Thoracic aorta (tissue), 2 donors: ENCODE results near the gene CACTIN. TPM values are rescaled to one million over a fixed set of nuclear protein-coding genes. Genes with fewer than 3 reads are reported as not detected.

Experiments
- ATAC-seq: fragments of 150-250 bp; one replicate; pipeline ENCODE4 v1.8.0; 2017; ENCODE audit warnings: low read depth; ENCODE audit not compliant: insufficient number of reproducible peaks, low FRiP score
- DNase-seq: peaks from one replicate; pipeline ENCODE4 v3.0.0-alpha.2; 2020; ENCODE audit warnings: low spot score
- H3K27ac ChIP-seq, 2 donors: fragments of 200-600 bp; sonication (generic); 1 replicate in 1 of 2; 2 replicates in 1 of 2; pipeline ENCODE4 v1.5.1; 2016; ENCODE audit warnings: mild to moderate bottlenecking in 2 of 2, moderate library complexity in 2 of 2
- H3K27me3 ChIP-seq: fragments of 200-600 bp; sonication (generic); replicated peaks from 2 replicates; pipeline ENCODE4 v1.6.0; 2016; ENCODE audit warnings: mild to moderate bottlenecking; ENCODE audit not compliant: insufficient read depth
- H3K36me3 ChIP-seq: fragments of 200-600 bp; sonication (generic); one replicate; pipeline ENCODE4 v1.5.1; 2016
- H3K4me1 ChIP-seq, 2 donors: fragments of 200-600 bp; sonication (generic); 1 replicate in 1 of 2; 2 replicates in 1 of 2; pipeline versions ENCODE4 v1.5.1 to v1.6.0; 2016; ENCODE audit warnings: low read depth in 2 of 2, mild to moderate bottlenecking in 1 of 2; ENCODE audit not compliant: control insufficient read depth in 1 of 2
- H3K4me3 ChIP-seq: fragments of 200-600 bp; sonication (generic); 2 replicates; pipeline ENCODE4 v1.5.1; 2016; ENCODE audit warnings: mild to moderate bottlenecking
- H3K9me3 ChIP-seq: fragments of 200-600 bp; sonication (generic); 2 replicates; pipeline ENCODE4 v1.5.1; 2016
- total RNA-seq, 2 donors: library from RNA; depleted of rRNA; stranded (reverse); fragments of >200 nt; gene quantifications; one replicate each; pipeline versions ENCODE4 v1.1.0 to v1.2.3, GENCODE V29; 2016
- TF ChIP-seq, protein P1 (sequence below): fragments of 200-600 bp; sonication (generic); IDR thresholded peaks from one replicate; pipeline ENCODE4 v1.5.1; 2019; ENCODE audit warnings: antibody characterized with exemption

The CACTIN gene
- total RNA-seq, 2 donors from 2014 or later, result 33.4 to 38.0 TPM

GRCh38 chr19:3642987-3643673 is 16.5 kb upstream of the CACTIN start:
- Histone ChIP-seq H3K4me1 (no peaks in the 10 kb centered on the region), H3K36me3 (peaks cover 65% of the 10 kb centered on the region), H3K4me3 (no peak overlapping the region), H3K27ac (no peak overlapping the region), H3K27me3 (no peaks in the 10 kb centered on the region), H3K9me3 (no peaks in the 10 kb centered on the region)
- TF ChIP-seq, protein P1, sequence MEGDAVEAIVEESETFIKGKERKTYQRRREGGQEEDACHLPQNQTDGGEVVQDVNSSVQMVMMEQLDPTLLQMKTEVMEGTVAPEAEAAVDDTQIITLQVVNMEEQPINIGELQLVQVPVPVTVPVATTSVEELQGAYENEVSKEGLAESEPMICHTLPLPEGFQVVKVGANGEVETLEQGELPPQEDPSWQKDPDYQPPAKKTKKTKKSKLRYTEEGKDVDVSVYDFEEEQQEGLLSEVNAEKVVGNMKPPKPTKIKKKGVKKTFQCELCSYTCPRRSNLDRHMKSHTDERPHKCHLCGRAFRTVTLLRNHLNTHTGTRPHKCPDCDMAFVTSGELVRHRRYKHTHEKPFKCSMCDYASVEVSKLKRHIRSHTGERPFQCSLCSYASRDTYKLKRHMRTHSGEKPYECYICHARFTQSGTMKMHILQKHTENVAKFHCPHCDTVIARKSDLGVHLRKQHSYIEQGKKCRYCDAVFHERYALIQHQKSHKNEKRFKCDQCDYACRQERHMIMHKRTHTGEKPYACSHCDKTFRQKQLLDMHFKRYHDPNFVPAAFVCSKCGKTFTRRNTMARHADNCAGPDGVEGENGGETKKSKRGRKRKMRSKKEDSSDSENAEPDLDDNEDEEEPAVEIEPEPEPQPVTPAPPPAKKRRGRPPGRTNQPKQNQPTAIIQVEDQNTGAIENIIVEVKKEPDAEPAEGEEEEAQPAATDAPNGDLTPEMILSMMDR, result no peak
- ATAC-seq (no peak), DNase-seq (no peak)

DNA sequence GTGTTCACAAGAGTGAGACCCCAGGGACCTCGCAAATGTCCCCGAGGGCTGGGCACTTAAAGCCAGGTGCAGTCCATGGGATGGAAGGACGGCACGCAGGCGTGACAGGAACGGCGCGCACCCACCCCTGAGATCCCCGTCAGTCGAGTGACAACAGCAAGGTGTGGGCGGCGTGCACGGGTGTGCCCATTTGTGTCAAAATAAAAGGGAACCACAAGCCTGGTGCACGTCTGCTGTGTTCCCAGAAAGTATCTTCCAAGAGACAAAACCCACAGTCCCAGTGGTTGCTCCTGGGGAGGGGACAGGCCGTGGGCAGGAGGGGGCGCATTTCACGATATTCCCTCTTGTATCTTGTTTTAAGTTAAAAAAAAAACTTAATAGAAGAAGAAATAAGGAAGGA is 15.7 kb upstream of the CACTIN start:
- DNase-seq (no peak), ATAC-seq (no peak)
- Histone ChIP-seq H3K4me1 (no peaks in the 10 kb centered on the region), H3K9me3 (no peaks in the 10 kb centered on the region), H3K27me3 (no peaks in the 10 kb centered on the region), H3K4me3 (no peak overlapping the region), H3K27ac (no peak overlapping the region), H3K36me3 (peaks cover 57% of the 10 kb centered on the region)
- TF ChIP-seq, protein P1, result no peak

DNA sequence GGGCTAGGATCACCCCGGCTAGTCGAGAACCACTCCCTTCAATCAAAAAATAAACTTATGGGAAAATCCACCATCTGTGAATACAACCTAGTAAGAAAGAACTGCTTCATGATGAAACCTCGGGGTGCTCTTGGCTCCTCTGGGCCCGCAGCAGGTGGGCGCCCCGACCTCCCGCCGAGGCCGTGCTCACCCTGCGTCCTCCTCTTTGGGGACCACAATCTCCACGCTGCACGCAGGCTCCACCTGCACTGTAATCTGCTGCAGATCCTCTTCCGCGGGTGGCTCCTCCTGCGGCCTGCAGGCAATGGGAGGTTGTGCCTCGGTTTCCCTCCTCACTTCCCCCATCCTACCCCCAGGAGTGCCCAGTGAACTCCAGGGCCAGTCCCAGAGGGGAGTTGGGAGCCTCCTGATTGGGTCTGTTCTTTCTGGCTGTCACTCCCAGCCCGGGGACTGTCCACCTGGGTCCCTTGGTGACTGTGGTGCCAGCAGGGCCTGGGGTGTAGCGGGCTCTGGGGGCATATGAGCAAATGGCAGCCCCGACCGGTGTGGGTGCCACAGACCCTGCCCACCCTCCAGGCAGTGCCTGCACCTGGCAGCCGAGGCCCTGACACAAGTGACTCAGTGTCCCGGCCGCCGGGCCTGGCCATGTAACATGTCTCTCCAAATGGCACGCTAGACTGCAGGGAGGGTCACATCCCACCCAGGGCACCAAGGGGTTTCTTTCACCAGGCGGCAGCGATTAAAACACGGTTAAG is 15.1 kb upstream of the CACTIN start:
- no peak for ATAC-seq
- H3K27ac ChIP-seq, result no peak overlapping the region
- no peaks in the 10 kb centered on the region for H3K4me1 ChIP-seq
- H3K36me3 ChIP-seq, result peaks cover 60% of the 10 kb centered on the region
- no peak for DNase-seq
- TF ChIP-seq, protein P1, result no peak
- H3K27me3 ChIP-seq, result no peaks in the 10 kb centered on the region
- no peak overlapping the region for H3K4me3 ChIP-seq
- no peaks in the 10 kb centered on the region for H3K9me3 ChIP-seq

DNA sequence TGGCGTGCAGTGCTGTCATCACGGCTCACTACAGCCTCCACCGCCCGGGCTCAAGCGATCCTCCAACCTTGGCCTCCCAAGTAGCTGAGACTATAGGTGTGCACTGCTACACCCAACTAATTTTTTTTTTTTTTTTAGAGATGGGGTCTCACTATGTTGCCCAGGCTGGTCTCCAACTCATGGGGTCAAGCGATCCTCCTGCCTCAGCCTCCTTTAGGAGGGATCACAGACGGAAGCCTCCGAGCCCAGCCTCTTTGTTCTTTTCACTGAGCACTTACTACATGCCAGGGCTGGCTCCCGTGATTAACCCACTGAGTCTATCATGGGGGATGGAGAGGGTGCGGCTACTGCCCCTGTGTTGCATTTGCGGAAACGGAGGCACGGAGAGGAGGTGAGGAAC is 12.9 kb upstream of the CACTIN start:
- Histone ChIP-seq H3K36me3 (peaks cover 52% of the 10 kb centered on the region), H3K9me3 (no peaks in the 10 kb centered on the region), H3K27ac (no peak overlapping the region), H3K27me3 (no peaks in the 10 kb centered on the region), H3K4me3 (no peak overlapping the region), H3K4me1 (no peaks in the 10 kb centered on the region)
- DNase-seq (no peak), ATAC-seq (no peak)
- TF ChIP-seq, protein P1, result no peak

DNA sequence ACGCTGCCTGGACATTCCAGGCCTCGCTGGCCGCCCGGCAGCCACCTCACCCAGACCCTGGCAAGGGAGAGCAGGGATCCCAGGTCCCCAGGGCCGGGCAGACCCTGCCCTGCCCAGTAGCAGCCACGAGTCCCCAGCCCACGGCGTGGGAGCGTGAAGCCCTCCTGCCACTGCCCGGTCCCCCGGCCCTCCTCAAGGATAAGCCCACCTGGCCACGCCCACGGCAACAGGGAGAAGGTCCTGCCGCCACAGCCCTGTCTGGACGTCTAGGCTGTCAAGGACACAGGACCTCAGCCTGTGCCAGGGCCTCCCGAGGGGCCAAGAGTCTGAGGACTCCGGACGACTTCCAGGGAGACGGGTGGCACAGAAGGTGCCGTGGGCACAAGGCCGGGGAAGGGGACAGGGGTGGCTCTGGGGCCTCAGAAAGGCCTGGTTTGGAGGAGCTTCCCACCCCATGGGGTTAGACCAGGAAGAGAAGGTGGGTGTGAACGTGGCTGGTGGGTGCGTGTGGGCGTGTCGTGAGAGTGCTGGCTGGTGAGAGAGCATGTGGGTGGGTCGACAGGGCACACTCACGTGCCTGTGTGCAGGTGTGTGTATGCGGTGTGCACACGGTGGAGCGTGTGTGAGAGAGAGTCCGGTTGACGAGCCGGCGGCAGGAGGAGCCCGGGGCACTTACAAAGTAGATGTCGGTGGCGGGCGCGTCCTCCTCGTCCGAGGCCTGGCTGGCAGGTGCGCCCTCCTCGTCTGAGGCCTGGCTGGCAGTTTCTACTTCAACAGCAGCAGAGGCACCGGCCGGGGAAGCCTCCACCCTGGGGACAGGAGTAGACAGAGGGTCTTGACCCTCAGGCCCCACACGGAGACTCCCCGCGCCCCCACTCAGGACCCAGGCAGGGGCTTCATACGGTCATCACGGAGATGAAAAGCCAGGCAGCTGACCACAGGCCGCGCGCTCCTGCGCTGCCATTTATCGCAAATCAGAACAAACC is 11.9 kb upstream of the CACTIN start:
- no peak overlapping the region for H3K4me3 ChIP-seq
- ATAC-seq (no peak), DNase-seq (no peak)
- H3K9me3 ChIP-seq, result no peaks in the 10 kb centered on the region
- no peaks in the 10 kb centered on the region for H3K4me1 ChIP-seq
- H3K27ac ChIP-seq, result no peak overlapping the region
- H3K36me3 ChIP-seq, result peaks cover 47% of the 10 kb centered on the region
- TF ChIP-seq, protein P1, result no peak
- no peaks in the 10 kb centered on the region for H3K27me3 ChIP-seq
